Measurements from ENCODE around the gene PRDM15. TPM values are rescaled to one million over a fixed set of nuclear protein-coding genes. Genes with fewer than 3 reads are reported as not detected.

The PRDM15 gene
- polyA plus RNA-seq, 1 experiment, result 7.6 TPM

- H3K36me3 ChIP-seq (ENCODE audit: control insufficient read depth, insufficient read depth, low read length), result no peaks in the 10 kb centered on the region
- H3K27me3 ChIP-seq (ENCODE audit: control insufficient read depth, insufficient read depth, low read length), result peaks cover 5% of the 10 kb centered on the region
- H3K4me3 ChIP-seq (ENCODE audit: low read depth, low read length), result no peak overlapping the region
- no peak for DNase-seq (ENCODE audit: low read depth)
- POLR2A ChIA-PET, result no interaction called here
- TF ChIP-seq CTCF (IDR thresholded peaks at IDR 0.05; ENCODE audit: insufficient read depth, low read depth, low read length), result no peak
- CTCF ChIA-PET, result interaction anchor here (3.0 to 11.1 kb wide), 2 partner anchors 164 to 492 kb away, joined by 10 to 153 read pairs; no protein-coding TSS in a partner anchor
Observed at GRCh38 chr21:41774467-41775148, 104.5 kb downstream of the PRDM15 start.

GRCh38 chr21:41772351-41773080, 106.6 kb downstream of the PRDM15 start:
- CTCF ChIA-PET, result interaction anchor here (0.8 to 11.1 kb wide), 3 partner anchors 45 to 489 kb away, joined by 3 to 153 read pairs (median 10); no protein-coding TSS in a partner anchor
- Histone ChIP-seq H3K36me3 (ENCODE audit: control insufficient read depth, insufficient read depth, low read length) (no peaks in the 10 kb centered on the region), H3K4me3 (ENCODE audit: low read depth, low read length) (no peak overlapping the region), H3K27me3 (ENCODE audit: control insufficient read depth, insufficient read depth, low read length) (peaks cover 6% of the 10 kb centered on the region)
- no peak for DNase-seq (ENCODE audit: low read depth)
- no peak for TF ChIP-seq CTCF (IDR thresholded peaks at IDR 0.05; ENCODE audit: insufficient read depth, low read depth, low read length)
- POLR2A ChIA-PET, result no interaction called here

DNA sequence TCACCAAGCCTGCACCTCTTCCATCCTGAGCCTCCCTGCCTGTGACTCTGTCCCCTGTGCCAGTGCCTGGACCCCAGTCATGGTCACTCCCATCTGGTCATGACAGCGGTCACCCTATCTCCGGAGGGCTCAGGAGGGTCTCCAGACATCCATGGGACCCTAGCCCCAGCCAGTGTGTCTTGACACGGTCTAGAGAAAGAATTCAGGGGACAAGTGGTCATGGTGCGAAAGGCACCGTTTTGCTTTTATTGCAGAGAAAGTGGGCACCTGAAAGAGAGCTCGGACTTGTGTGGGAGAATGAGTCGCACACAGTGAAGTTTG, 107.6 kb downstream of the PRDM15 start:
- Histone ChIP-seq H3K27me3 (ENCODE audit: control insufficient read depth, insufficient read depth, low read length) (peaks cover 7% of the 10 kb centered on the region), H3K36me3 (ENCODE audit: control insufficient read depth, insufficient read depth, low read length) (no peaks in the 10 kb centered on the region), H3K4me3 (ENCODE audit: low read depth, low read length) (no peak overlapping the region)
- DNase-seq (ENCODE audit: low read depth), result no peak
- POLR2A ChIA-PET, result no interaction called here
- CTCF ChIA-PET, result interaction anchor here (0.8 to 11.1 kb wide), 3 partner anchors 45 to 489 kb away, joined by 3 to 153 read pairs (median 10); no protein-coding TSS in a partner anchor
- no peak for TF ChIP-seq CTCF (IDR thresholded peaks at IDR 0.05; ENCODE audit: insufficient read depth, low read depth, low read length)

DNA sequence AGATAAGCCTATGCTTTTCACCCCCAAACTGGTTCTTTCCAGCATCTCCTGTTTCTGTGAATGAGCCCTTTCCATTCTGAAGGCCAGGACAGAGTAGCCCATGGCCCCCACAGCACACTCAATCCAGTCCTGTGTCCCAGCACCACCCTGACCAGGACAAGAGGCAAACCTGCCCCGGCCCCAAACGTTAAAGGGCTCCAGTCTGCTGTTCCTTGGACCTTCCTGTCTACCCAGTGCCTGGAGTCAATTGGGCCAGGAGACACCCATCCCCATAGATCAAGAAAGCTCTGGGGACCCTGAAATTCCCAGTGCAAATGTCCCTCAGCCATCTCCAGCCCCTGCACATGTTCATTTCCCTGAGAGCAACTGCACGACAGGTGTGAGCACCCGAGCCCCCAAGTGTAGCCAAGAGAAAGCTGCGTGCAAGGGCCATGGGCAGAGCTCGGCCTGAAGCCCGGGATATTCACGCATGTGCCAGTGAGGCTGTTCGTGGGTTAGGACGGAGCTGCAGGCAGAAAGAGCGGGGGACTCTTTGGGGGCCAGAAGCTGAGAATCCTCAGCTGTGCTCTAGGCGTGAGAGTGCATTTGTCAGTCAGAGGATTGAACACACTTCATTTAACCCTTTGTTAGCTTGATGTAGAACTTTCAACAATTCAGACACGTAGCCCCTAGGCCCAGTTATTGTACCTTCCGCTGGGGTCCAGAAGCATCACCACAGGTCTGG, 108.1 kb downstream of the PRDM15 start:
- CTCF ChIA-PET, result interaction anchor here (2.8 to 11.1 kb wide), 2 partner anchors 46 to 160 kb away, joined by 10 to 153 read pairs; no protein-coding TSS in a partner anchor
- POLR2A ChIA-PET, result no interaction called here
- Histone ChIP-seq H3K36me3 (ENCODE audit: control insufficient read depth, insufficient read depth, low read length) (no peaks in the 10 kb centered on the region), H3K4me3 (ENCODE audit: low read depth, low read length) (no peak overlapping the region), H3K27me3 (ENCODE audit: control insufficient read depth, insufficient read depth, low read length) (peaks cover 9% of the 10 kb centered on the region)
- no peak for DNase-seq (ENCODE audit: low read depth)
- no peak for TF ChIP-seq CTCF (IDR thresholded peaks at IDR 0.05; ENCODE audit: insufficient read depth, low read depth, low read length)

DNA sequence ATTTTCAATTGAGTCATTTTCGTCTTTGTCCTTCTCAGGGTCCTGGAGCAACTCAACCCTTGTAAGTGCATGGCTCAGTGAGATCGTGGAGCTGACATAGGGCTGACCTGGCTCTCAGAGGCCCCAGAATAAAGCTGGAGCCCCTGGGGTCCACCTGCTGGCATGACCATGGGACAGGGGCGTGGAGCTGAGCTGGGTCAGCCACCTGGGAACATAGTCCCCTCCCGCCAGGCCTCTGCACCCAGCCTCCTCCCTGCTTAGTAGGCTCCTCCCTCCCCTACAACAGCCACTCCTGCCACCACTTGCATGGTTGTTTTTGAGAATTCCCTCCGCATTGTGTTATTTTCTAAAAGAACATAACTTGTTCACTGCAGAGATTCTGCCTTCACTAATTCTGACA, 109.2 kb downstream of the PRDM15 start:
- Histone ChIP-seq H3K4me3 (ENCODE audit: low read depth, low read length) (no peak overlapping the region), H3K27me3 (ENCODE audit: control insufficient read depth, insufficient read depth, low read length) (peaks cover 13% of the 10 kb centered on the region), H3K36me3 (ENCODE audit: control insufficient read depth, insufficient read depth, low read length) (no peaks in the 10 kb centered on the region)
- no peak for TF ChIP-seq CTCF (IDR thresholded peaks at IDR 0.05; ENCODE audit: insufficient read depth, low read depth, low read length)
- CTCF ChIA-PET, result interaction anchor here (0.6 to 11.1 kb wide), 6 partner anchors 8 to 159 kb away, joined by 3 to 153 read pairs (median 8); no protein-coding TSS in a partner anchor
- DNase-seq (ENCODE audit: low read depth), result no peak
- POLR2A ChIA-PET, result no interaction called here
